Measurements from ENCODE around the gene TCEAL8.

TCEAL8 gene

DNA sequence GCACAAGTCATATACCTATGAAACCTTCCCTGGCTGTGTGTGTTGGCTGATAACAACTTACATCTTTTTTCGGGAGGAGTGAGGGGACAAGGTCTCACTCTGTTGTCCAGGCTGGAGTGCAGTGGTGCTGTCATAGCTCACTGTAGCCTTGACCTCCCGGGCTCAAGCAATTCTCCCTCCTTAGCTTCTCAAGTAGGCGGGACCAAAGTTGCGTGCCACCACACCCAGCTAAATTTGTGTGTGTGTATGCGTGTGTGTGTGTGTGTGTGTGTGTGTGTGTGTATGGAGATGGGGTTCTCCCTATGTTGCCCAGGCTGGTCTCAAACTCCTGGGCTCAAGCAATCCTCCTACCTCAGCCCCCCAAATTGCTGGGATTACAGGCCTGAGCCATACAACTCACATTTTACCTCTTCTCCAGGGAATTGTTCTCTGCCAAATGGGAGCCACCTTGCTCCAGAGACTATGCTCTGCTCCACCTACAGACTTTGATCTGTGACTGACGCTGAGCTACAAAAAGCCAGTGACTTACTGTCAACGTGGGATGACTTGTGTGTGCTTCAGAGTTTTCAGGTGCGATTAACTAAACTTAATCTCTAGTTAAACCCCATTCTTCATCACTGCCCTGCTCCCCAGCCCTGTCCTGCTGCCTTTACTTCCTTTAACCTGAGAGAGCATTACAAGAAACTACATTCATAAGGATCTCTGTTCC is 42.1 kb downstream of the TCEAL8 start:
- no peak for DNase-seq

DNA sequence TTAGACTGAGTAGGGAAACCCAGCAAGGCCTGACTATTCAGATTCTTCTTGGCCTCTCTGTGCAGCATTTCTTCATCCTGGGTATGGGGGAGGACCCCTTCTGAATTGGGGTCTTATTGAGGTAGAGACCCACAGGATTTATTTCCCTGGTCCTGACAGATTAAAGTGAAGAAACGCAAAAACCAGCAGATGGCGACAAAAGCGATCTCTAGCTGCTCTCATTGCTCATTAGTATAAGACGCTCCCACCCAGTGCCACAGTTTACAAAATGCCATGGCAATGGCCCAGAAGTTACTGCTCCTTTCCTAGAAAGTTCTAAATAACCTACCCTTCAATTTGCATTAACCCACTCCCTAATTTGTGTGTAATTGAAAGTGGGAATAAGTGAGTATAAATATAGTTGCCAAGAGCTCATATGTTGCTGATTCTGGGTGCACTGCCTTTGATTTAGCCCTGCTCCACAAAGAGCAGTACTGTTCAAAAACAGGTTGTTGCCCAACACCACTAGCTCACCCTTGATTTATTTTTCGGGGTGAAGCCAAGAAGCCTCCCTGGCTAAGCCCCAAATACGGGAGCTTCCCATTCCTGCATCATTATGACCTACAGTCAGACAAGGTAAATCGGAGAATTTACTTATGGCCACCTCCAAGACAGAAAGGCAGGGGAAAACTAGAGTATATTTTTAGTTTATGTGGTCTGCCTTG is 43.8 kb downstream of the TCEAL8 start:
- peak; percentile 64 for DNase-seq

DNA sequence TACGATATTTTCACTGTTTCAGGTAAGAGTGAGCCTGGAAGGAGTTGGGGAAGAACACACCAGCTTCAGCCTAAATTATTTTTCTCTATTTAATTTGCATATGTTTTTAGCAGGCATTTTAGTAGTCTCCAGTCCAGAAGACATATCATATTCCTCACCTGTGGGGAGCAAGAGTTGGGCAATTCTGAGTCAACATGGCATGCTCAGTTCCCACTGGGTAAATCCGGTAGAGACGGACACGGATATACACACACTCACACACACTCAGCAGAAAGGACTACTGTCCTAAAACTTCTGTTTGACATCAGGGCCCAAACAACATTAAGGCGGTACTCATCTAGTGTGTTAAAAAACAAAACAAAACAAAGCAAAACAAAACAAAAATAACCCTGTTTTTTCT is 44.9 kb downstream of the TCEAL8 start:
- DNase-seq = no peak
